Measurements from ENCODE around the gene TAS2R14.

The TAS2R14 gene

GRCh38 chr12:10939163-10939562 lies at the start of gene TAS2R14:
Gene TAS2R14, minus strand, starts transcription at chr12:10939263. Its CDS starts 56 bp downstream, at chr12:10939207.
- no peak for DNase-seq

GRCh38 chr12:10986812-10987211 lies 47.7 kb upstream of the TAS2R14 start, which contains the start of gene TAS2R50:
Gene TAS2R50, minus strand, starts transcription at chr12:10986912. Its CDS starts 52 bp downstream, at chr12:10986860.
- no peak for DNase-seq

GRCh38 chr12:10982244-10982643 lies 43.2 kb upstream of the TAS2R14 start:
- DNase-seq, result no peak

- DNase-seq, result no peak
Measured at GRCh38 chr12:10974965-10975364, 35.9 kb upstream of the TAS2R14 start.

GRCh38 chr12:10968765-10969456 lies 29.8 kb upstream of the TAS2R14 start:
- no peak for DNase-seq

GRCh38 chr12:10967409-10967808 lies 28.3 kb upstream of the TAS2R14 start:
- no peak for DNase-seq

GRCh38 chr12:10966314-10966713 lies 27.3 kb upstream of the TAS2R14 start:
- DNase-seq, result no peak

GRCh38 chr12:10965476-10965875 lies 26.4 kb upstream of the TAS2R14 start:
- no peak for DNase-seq

GRCh38 chr12:10960211-10960610 lies 21.1 kb upstream of the TAS2R14 start:
- DNase-seq, result no peak

GRCh38 chr12:10959804-10960203 lies 20.7 kb upstream of the TAS2R14 start:
- DNase-seq, result no peak

GRCh38 chr12:10957741-10958140 lies 18.7 kb upstream of the TAS2R14 start:
- no peak for DNase-seq

GRCh38 chr12:10956085-10956484 lies 17.0 kb upstream of the TAS2R14 start:
- DNase-seq, result no peak

- DNase-seq, result no peak
Measured at GRCh38 chr12:10952645-10953044, 13.6 kb upstream of the TAS2R14 start.

- DNase-seq, result no peak
Measured at GRCh38 chr12:10943167-10943566, 4.1 kb upstream of the TAS2R14 start.

- DNase-seq, result peak; percentile 14
Measured at GRCh38 chr12:10941916-10942607, 3.0 kb upstream of the TAS2R14 start.

- no peak for DNase-seq
Measured at GRCh38 chr12:10941369-10941768, 2.3 kb upstream of the TAS2R14 start.

GRCh38 chr12:10940389-10940788 lies 1.3 kb upstream of the TAS2R14 start:
- DNase-seq, result no peak

GRCh38 chr12:10936506-10936905 lies 2.6 kb downstream of the TAS2R14 start:
- DNase-seq, result no peak

GRCh38 chr12:10928746-10929286 lies 10.2 kb downstream of the TAS2R14 start, which contains the start of gene PRH2:
Gene PRH2, plus strand, starts transcription at chr12:10929236. Its CDS starts 38 bp downstream, at chr12:10929274.
- DNase-seq, result no peak

- no peak for DNase-seq
Measured at GRCh38 chr12:10926269-10926668, 12.8 kb downstream of the TAS2R14 start.

GRCh38 chr12:10919809-10920208 lies 19.3 kb downstream of the TAS2R14 start:
- DNase-seq, result no peak

GRCh38 chr12:10910380-10910779 lies 28.7 kb downstream of the TAS2R14 start:
- DNase-seq, result no peak

GRCh38 chr12:10909462-10909861 lies 29.6 kb downstream of the TAS2R14 start, which contains the start of gene TAS2R13:
Gene TAS2R13, minus strand, starts transcription at chr12:10909562. Its CDS starts 264 bp downstream, at chr12:10909298.
- DNase-seq, result no peak

GRCh38 chr12:10904686-10905085 lies 34.4 kb downstream of the TAS2R14 start:
- DNase-seq, result no peak

Data from NCI-H2171 treated with DMSO at 0.1 percent for 48 hours (cell line).